GM18520 (cell line): ENCODE data around the gene OR10J5.
"Not testable (repeated sequence)": the region's sequence is repeated elsewhere in the genome, so short reads cannot be mapped to it uniquely, and the experiment has no call there.

ENCODE experiments used
- ATAC-seq: cut with Tn5 transposase; IDR thresholded peaks from one replicate; pipeline ENCODE4 v1.9.1; 2021; ENCODE audit not compliant: unreplicated experiment

OR10J5 gene, protein sequence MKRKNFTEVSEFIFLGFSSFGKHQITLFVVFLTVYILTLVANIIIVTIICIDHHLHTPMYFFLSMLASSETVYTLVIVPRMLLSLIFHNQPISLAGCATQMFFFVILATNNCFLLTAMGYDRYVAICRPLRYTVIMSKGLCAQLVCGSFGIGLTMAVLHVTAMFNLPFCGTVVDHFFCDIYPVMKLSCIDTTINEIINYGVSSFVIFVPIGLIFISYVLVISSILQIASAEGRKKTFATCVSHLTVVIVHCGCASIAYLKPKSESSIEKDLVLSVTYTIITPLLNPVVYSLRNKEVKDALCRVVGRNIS

DNA sequence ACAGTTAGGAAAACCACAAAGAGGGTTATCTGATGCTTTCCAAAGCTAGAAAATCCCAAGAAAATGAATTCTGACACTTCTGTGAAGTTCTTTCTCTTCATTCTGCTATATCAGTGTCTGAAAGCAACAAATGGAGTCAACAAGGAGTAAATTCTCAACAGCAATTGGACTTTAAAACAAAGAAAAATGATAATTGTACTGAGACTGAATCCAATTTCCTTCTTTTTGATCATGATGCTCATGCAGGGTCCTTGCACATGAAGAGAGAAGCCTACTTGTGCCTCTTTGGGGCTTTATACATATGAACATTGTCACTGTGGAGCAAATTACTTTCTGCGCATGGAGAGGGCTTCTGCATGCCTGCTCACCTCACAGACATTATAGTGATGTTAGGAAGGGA lies at the start of gene OR10J5:
Gene OR10J5 (minus strand): TSS at position 101 of the 400 bp plus-strand sequence. CDS start 0 bp downstream, at position 101.
- ATAC-seq = no peak

DNA sequence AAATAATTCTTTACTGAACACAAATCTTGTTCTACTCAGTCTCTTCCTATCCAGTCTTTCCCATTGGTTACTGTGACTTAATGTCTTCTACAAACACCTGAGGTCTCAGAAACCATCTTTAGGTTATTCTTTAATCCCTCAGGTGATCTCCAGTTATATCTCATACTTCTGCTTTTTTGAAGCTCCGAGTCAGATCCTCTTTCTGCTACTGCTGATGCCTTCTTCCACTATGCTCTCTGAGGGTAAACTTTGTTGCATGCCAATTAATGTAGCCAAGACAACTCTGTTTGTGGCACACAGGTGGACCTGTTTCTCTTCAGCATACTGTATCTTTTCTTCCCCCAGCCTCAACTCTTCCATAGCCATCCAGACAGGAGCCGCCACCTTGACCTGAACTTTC lies 48.7 kb upstream of the OR10J5 start:
- no peak for ATAC-seq

DNA sequence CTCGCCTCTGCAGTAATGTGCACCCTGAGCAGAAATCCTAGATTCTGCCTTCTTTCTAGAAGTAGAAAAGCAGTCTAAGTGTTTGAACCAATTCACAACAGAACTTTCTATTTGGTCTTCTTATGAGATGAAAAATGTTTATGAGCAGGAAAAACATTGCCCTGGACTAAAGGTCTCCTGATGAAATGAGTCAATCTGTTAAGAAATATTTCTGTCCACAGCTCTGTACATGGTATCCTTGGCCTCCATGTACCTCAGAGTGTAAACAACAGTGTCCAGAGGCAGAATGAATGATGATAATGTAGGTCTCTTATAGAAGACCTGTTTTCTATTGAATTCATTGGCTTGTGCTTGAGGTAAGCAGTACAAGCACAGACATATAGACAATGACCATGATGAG lies 45.6 kb upstream of the OR10J5 start:
- no peak for ATAC-seq

DNA sequence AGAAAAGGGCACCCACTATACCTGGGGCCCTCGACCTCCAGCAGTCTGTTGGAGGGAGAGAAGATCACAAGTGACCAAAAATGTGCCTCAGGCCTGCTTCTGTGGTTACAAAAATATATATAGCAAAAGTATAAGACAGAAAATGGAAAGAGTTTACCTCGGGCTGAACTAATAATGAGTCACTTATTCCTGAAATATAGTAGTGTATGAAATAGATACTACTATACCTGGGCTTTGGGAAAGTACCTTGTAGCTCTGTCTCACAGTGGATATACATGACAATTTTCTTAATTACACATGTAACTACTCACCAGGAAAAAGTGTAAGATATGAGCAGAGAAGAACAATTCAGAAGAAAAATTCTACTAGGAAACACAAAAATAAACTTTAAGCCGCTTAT lies 44.5 kb upstream of the OR10J5 start:
- ATAC-seq = no peak

DNA sequence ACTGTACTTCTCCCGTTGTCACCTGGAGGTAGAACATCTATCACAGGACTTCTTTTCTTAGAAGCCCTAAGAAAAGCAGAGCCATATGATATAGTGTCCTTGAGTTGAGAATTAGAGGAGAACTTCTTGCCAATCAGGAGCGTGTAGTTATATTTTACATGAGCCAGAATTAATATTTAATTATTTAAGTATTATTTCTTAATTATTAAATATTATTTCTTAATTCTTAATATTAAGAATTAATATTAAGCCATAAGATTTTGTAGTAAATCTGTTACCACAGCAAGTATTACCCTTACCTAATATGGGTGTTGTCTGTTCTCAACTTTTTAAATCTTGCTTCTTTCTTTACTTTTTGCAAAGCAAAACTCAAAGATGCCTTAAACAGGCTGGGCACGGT lies 41.6 kb upstream of the OR10J5 start:
- no peak for ATAC-seq

DNA sequence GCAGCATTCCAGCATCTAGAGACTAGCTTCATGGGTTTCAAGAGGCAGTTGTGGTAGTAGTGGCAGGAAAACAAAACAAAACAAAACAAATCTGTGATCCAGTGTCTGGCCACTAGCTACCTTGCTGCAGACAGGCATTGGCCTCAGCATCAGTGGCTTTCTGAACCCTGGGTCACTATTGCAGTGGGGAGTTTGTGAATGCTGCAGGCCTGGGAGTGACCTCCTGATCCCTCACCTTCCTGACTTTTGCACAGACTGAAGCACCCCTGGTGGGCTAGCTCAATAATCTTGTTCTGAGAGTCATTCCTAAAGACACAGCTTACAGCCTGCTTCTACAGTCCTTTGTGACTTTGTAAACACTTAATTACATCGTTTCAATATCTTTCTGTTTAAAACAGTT lies 26.9 kb upstream of the OR10J5 start:
- no peak for ATAC-seq

DNA sequence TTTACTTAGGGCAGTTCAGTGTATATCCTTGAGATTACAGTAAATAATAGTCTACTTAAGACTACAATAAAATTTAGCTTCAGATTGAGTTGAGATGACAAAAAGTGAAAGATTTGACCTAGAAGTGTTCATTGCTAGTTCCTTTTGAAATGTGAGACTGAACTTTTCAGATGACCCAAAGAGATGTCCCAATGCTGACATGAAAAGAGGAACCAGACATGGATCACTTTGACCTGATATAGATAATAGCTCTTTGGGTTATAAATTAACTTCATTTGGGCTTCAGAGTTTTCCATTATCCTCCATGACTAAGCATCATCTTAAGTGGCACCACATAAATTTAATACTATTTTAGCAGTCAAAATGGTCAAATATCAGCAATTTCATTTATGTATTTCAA lies 25.7 kb upstream of the OR10J5 start:
- ATAC-seq = no peak

DNA sequence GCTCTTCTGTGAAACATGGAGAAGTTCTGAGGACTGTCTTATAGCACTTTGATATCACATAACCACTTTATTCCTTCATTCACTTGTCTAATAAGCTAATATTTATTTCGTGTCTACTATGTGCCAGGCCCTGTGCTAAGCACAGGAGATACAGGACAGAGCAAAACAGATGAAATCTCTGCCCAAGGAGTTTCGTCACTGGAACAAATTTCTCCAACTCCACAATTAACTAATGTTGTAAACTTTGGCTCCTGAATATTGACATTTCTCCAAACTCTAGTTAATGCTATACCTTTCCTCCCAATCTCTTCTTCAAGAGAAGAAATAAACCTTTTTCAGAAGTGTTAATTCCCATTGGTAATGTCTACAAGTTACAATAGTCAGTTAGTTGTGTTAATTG lies 24.8 kb upstream of the OR10J5 start:
- no peak for ATAC-seq

DNA sequence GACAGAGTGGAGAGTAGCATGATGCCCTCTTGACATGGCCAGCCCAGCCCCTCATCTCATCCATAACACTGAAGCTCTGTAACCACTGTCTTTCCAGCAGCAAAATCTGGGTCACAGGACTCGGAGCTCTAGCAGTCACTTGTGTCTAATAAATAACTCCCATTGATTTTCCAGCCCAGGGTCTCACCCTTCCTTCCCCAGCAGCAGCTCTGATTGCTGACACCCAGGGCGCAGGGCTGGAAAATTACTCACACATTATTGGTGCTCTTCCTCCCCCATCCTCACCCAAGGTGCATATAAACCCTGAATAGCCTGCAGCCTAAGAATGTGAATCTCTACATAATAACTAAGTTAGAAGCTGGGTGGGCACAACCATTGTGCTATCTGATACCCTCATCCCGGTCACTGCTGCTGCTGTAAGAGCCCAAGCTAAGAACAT lies 21.1 kb upstream of the OR10J5 start:
- no peak for ATAC-seq

DNA sequence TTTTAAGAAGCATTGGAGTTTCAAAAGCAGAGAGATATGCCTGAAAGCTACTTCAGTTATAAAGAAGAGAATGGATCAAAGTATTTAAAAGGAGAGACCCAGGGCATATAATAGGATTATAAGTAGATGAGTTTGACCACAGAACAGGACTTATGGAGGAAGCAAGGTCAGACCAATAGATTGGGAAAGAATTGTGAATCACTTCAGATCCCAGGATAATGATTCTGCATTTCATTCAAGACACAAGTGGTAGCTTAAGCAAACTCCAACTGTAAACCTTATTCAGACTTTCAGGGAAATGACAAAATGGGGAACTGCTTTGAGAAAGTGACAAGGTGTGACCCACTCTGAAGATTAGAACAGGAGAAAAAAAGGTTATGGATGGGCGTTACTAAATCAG lies 18.9 kb upstream of the OR10J5 start:
- ATAC-seq = no peak

DNA sequence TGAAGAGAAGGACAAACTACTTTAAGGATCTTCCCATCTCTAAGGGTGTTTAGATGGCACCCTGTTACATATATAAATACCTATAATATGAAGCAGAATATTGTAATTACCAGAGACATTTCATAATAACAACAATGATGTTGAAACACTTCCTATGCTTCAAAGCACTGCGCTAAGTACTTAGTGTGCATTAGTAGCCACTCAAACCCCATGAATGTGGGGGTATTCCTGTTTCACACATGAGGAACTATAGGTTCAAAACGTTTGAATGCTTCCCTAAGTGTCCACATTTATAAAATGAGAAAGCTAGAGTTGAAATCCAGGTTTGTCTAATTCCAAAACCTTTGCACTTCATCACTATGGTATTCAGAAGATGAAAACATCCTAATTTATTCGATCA lies 18.5 kb upstream of the OR10J5 start:
- no peak for ATAC-seq

DNA sequence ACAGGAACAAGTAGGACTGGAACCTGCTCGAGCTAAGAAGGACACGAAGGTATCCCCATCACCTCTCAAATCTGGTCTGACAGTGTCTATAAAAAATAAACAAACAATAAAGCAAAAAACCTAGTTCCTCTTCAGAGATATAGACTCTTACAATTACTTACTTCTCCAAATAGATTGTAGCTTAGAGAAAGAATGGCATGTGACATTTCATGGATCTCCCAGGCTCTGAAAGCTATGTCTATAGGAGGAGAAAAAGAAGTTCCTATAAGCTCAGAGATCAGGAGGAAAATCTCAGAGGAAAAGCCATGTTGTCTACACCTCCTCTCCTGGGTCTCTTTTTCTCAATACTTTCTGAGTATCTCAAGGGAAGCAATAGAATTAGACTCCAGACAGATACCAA lies 12.3 kb upstream of the OR10J5 start:
- ATAC-seq = no peak

DNA sequence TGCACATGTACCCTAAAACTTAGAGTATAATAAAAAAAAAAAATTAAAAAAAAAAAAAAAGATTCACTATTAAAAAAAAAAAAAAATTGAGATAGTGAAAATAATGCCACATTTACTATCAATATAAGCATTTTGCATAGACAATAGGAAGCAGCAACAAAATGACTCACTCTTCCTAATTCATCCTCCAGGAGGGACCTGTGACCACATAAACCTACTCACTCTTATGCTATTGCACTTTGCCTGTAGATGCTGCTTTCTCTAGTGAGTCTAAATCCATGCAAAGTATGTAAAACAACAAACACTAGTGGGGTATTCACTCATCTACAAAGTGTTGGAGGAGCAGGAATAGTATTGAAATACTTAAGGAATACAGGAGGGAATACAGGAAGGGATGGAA lies 2.9 kb downstream of the OR10J5 start:
- ATAC-seq = no peak

DNA sequence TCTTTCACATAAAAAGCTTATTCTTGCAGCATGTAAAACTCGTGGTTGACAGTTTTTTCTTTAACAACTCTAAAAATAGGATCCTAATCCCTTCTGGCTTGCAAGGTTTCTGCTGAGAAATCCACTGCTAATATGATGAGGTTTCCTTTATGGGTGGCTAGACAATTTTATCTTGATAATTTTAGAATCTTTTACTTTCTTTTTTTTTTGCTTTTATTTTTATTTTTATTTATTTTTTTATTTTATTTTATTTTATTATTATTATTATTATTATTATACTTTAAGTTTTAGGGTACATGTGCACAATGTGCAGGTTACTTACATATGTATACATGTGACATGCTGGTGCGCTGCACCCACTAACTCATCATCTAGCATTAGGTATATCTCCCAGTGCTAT lies 11.0 kb downstream of the OR10J5 start:
- ATAC-seq = not testable (repeated sequence)

DNA sequence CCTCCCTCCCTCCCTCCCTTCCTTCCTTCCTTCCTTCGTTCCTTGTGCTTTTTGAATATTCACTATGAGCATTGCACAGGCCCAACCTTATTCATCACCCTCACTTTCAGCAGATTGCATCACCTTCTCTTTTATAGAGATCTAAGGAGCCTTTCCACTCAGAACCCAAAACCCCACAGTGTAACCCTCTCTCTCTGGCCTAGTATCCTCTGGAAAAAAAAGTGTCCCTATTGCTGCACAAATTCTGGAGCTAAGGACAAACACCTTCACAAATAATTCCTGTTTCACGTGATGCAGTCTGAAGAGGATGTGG lies 25.6 kb downstream of the OR10J5 start:
- ATAC-seq = no peak

DNA sequence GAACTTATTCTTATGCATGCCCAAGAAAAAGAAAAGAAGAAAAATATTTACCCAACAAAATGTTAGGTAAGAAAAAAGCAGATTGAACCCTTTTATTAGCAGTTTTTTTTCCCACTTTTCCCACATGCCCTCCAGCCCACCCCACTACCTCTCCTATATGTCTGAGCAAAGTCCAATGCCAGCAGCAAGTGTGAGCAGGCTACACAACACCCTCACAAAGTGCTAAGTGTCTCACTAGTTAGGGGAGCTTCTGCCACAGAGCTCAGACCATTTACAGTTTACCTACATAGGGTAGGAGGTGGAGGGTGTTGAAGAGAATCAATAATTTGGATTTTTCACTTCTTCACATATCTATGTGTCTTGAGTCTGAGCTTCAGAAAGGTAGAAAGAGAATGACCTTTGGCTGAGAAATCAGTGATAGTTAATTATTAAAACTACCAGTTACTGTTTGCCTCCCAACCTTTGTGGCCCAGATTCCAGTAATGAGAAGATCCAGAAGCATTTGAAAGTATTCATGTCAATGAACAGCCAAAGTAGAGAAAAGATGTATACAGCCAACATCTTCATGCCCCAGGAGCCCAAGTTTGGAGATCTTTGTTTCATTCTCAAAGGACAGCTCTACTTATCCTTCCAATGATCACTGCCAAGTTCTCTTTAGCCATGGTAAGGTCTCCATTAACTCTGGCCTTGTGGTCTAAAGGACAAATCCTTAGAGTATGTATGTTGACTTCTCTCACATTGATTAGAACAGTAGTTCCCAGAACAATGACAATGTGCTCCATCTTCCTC lies 26.2 kb downstream of the OR10J5 start:
- no peak for ATAC-seq

DNA sequence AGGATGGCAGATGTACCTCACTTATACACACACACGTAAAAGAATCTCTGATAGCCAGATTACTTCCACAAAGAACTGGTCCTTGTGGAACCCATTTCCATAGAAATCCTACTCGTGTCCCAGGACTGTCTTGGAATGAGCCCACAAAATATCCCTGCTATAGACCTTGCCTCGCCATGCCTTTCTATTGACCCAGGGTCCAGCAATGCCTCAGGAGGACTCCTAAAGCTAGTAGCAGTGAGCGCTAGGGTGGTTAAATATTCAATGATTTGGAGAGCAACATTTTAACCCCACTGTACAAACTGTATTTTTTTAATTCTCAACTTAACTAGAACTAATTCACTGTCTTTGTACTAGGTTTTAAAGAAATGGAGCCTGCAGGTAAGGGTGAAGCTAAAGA lies 26.9 kb downstream of the OR10J5 start:
- ATAC-seq = no peak

DNA sequence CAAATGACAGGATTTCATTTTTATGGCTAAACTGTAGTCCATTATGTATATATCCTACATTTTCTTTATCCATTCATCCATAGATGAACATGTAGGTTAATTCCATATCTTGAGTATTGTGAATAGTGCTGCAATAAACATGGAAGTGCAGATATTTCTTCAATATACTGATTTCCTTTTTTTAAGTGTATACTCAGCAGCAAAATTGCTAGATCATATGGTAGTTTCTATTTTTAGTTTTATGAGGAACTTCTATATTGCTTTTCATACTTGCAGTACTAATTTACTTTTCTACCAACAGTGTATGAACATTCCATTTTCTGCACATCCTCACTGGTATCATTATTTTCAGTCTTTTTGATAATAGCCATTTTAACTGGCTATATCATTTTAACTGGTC lies 30.1 kb downstream of the OR10J5 start:
- ATAC-seq = no peak

DNA sequence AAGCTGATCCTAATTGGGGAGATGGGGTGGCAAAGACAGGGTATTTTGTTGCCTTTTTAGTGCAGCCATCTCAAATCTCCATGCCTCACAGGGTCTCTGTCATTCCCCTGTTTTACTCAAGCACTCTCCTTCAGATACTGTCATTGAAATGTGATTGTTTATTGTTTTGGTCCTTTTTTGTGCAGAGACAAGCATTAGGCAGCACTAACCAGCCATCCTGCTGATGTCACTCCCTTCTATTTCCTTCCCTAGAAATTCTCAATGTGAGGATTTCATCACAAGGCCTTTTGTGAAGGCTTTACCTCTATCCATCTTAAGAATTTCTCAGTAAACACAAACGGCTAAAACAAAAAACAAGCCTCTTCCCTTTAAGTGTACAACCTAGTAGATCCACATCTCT lies 34.7 kb downstream of the OR10J5 start:
- no peak for ATAC-seq

DNA sequence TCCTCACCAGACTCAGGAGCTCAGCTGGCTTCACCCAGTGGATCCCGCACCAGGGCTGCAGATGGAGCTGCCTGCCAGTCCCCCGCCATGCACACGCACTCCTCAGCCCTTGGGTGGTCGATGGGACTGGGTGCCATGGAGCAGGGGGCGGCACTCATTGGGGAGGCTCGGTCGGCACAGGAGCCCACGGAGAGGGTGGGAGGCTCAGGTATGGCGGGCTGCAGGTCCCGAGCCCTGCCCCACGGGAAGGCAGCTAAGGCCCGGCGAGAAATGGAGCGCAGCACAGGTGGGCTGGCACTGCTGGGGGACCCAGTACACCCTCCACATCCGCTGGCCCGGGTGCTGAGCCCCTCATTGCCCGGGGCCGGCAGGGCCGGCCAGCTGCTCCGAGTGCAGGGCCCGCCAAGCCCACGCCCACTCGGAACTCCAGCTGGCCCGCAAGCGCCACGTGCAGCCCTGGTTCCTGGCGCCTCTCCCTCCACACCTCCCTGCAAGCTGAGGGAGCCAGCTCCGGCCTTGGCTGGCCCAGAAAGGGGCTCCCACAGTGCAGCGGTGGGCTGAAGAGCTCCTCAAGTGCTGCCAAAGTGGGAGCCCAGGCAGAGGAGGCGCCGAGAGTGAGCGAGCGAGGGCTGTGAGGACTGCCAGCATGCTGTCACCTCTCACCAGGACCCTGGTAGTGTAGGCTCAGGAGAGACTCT lies 41.1 kb downstream of the OR10J5 start:
- not testable (repeated sequence) for ATAC-seq

DNA sequence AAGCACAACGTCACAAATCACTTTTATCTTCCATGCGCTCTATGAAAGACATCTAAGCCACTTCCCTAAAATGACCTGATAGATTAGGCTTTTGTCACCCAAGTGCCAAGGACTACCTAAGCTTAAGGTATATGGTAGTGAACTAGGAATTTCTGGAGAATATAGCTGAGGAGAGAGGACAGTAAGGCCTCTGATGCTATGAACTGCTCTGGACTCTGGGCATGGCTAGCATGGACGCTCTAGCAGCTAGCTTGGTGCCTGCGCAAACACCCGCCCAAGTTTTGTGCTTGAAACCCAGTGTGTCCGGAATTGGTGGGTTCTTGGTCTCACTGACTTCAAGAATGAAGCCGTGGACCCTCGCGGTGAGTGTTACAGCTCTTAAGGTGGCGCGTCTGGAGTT lies 42.5 kb downstream of the OR10J5 start:
- no peak for ATAC-seq
